Calu3 (cell line): ENCODE results near the gene GRIA4. TPM values are rescaled to one million over a fixed set of nuclear protein-coding genes. Genes with fewer than 3 reads are reported as not detected.

Source experiments
- BruUV-seq: library from RNA; stranded (reverse); fragments of 400-500 nt; replicated peaks from 2 replicates; lab custom pipeline; 2021; lab: Mats Ljungman, UMichigan
- CTCF ChIA-PET: fragments of 300-600 bp; sonication (Branson Sonifier 250); formaldehyde crosslinking; loops from one replicate; lab custom pipeline; 2022; ENCODE audit warnings: antibody characterized with exemption; lab: Charles Lee
- DNase-seq: peaks from one replicate; pipeline ENCODE4 v3.0.0; 2022
- H3K27ac Mint-ChIP-seq: one replicate; pipeline ENCODE4 v1.8.0; 2022; ENCODE audit warnings: mixed read lengths; ENCODE audit not compliant: unreplicated experiment
- H3K27me3 Mint-ChIP-seq: one replicate; pipeline ENCODE4 v1.8.0; 2022; ENCODE audit warnings: mixed read lengths; ENCODE audit not compliant: unreplicated experiment
- H3K36me3 Mint-ChIP-seq: one replicate; pipeline ENCODE4 v1.8.0; 2022; ENCODE audit warnings: mild to moderate bottlenecking, moderate library complexity, mixed read lengths; ENCODE audit not compliant: insufficient read depth, unreplicated experiment
- H3K4me1 Mint-ChIP-seq: one replicate; pipeline ENCODE4 v1.8.0; 2022; ENCODE audit warnings: mild to moderate bottlenecking, low read depth, mixed read lengths; ENCODE audit not compliant: unreplicated experiment
- H3K4me3 Mint-ChIP-seq: one replicate; pipeline ENCODE4 v1.8.0; 2022; ENCODE audit warnings: mild to moderate bottlenecking, low read depth, moderate library complexity, mixed read lengths; ENCODE audit not compliant: unreplicated experiment
- H3K9me3 Mint-ChIP-seq: one replicate; pipeline ENCODE4 v1.8.0; 2022; ENCODE audit warnings: low read depth, mixed read lengths; ENCODE audit not compliant: unreplicated experiment
- CTCF ChIP-seq: fragments of 200-600 bp; IDR thresholded peaks from one replicate; pipeline ENCODE4 v1.8.0; 2022; ENCODE audit warnings: antibody characterized with exemption; ENCODE audit not compliant: unreplicated experiment
- intact Hi-C: fragments of 100-400 bp; cut with micrococcal nuclease; formaldehyde crosslinking; loops from one replicate; pipeline ENCODE4 v1.10.0; 2022; ENCODE audit not compliant: unreplicated experiment
- total RNA-seq: library from RNA; stranded (reverse); gene quantifications from 2 replicates; pipeline ENCODE4 v1.2.3, GENCODE V29; 2022

GRIA4 gene
- total RNA-seq, 1 experiment from 2014 or later, result not detected

- no peak for TF ChIP-seq CTCF
- BruUV-seq, result no TSS peak
- Mint-ChIP-seq H3K27me3 (no peaks in the 10 kb centered on the region), H3K4me1 (no peaks in the 10 kb centered on the region), H3K4me3 (no peak overlapping the region), H3K27ac (no peak overlapping the region), H3K9me3 (no peaks in the 10 kb centered on the region), H3K36me3 (no peaks in the 10 kb centered on the region)
- CTCF ChIA-PET, result no interaction called here
- intact Hi-C loops, result no loop called here
- DNase-seq, result no peak
These were observed 218.0 kb downstream of the GRIA4 start for GRCh38 chr11:105827906-105828305.

GRCh38 chr11:105829084-105829483 lies 219.2 kb downstream of the GRIA4 start:
- intact Hi-C loops, result no loop called here
- no peaks in the 10 kb centered on the region for H3K36me3 Mint-ChIP-seq
- no peak for DNase-seq
- H3K27me3 Mint-ChIP-seq, result no peaks in the 10 kb centered on the region
- no peaks in the 10 kb centered on the region for H3K9me3 Mint-ChIP-seq
- H3K27ac Mint-ChIP-seq, result no peak overlapping the region
- BruUV-seq, result no TSS peak
- no peak overlapping the region for H3K4me3 Mint-ChIP-seq
- CTCF ChIA-PET, result no interaction called here
- H3K4me1 Mint-ChIP-seq, result no peaks in the 10 kb centered on the region
- TF ChIP-seq CTCF, result no peak

GRCh38 chr11:105834461-105834860 lies 224.6 kb downstream of the GRIA4 start:
- Mint-ChIP-seq H3K4me3 (no peak overlapping the region), H3K27me3 (no peaks in the 10 kb centered on the region), H3K9me3 (peaks cover 2% of the 10 kb centered on the region), H3K27ac (no peak overlapping the region), H3K4me1 (no peaks in the 10 kb centered on the region), H3K36me3 (no peaks in the 10 kb centered on the region)
- DNase-seq, result no peak
- no peak for TF ChIP-seq CTCF
- CTCF ChIA-PET, result no interaction called here
- no TSS peak for BruUV-seq
- intact Hi-C loops, result no loop called here

GRCh38 chr11:105838668-105839384 lies 229.0 kb downstream of the GRIA4 start:
- CTCF ChIA-PET, result no interaction called here

More at GRCh38 chr11:105838668-105839384, 229.0 kb downstream of the GRIA4 start:
- Mint-ChIP-seq H3K4me1 (no peaks in the 10 kb centered on the region), H3K36me3 (no peaks in the 10 kb centered on the region), H3K27me3 (no peaks in the 10 kb centered on the region), H3K4me3 (no peak overlapping the region), H3K9me3 (peaks cover 6% of the 10 kb centered on the region), H3K27ac (no peak overlapping the region)
- DNase-seq, result no peak
- no TSS peak for BruUV-seq
- no peak for TF ChIP-seq CTCF
- intact Hi-C loops, result no loop called here
